Natural killer cell (primary cell): Measurements from ENCODE around the gene RARG. TPM values are rescaled to one million over a fixed set of nuclear protein-coding genes. Genes with fewer than 3 reads are reported as not detected.

Source experiments
- ATAC-seq, 3 donors: fragments of 150-1000 bp in 2 of 3; fragments of 200-7000 bp in 1 of 3; cut with Tn5 transposase; 1 replicate in 1 of 3; 2 replicates in 2 of 3; pipeline ENCODE4 v1.10.0; 2021; ENCODE audit warnings: mild to moderate bottlenecking in 2 of 3, moderate library complexity in 2 of 3
- DNase-seq, 2 donors: peaks; one replicate each; pipeline versions ENCODE4 v3.0.0 to v3.0.0-alpha.2; 2013 to 2021; ENCODE audit warnings: mixed read lengths in 1 of 2
- H3K27ac ChIP-seq: one replicate; pipeline ENCODE4 v1.5.1; 2013; ENCODE audit warnings: mild to moderate bottlenecking, low read length
- H3K27me3 ChIP-seq: one replicate; pipeline ENCODE4 v1.6.1; 2013; ENCODE audit warnings: low read length; ENCODE audit not compliant: control insufficient read depth, insufficient read depth
- H3K36me3 ChIP-seq: one replicate; pipeline ENCODE4 v1.6.1; 2013; ENCODE audit warnings: low read length; ENCODE audit not compliant: control insufficient read depth, insufficient read depth
- H3K4me1 ChIP-seq: one replicate; pipeline ENCODE4 v1.6.1; 2013; ENCODE audit warnings: low read length; ENCODE audit not compliant: control insufficient read depth, insufficient read depth
- H3K4me3 ChIP-seq: one replicate; pipeline ENCODE4 v1.5.1; 2013; ENCODE audit warnings: low read length
- H3K9me3 ChIP-seq: one replicate; pipeline ENCODE4 v1.6.1; 2013; ENCODE audit warnings: low read length; ENCODE audit not compliant: control insufficient read depth, insufficient read depth
- H3K27ac Mint-ChIP-seq, 2 donors: one replicate each; pipeline ENCODE4 v1.8.0; 2022; ENCODE audit warnings: mild to moderate bottlenecking in 2 of 2, mixed read lengths in 2 of 2, moderate library complexity in 1 of 2
- H3K27me3 Mint-ChIP-seq, 2 donors: one replicate each; pipeline ENCODE4 v1.8.0; 2022; ENCODE audit warnings: low read depth in 2 of 2, mixed read lengths in 2 of 2
- H3K36me3 Mint-ChIP-seq: one replicate; pipeline ENCODE4 v1.8.0; 2022; ENCODE audit warnings: mixed read lengths
- H3K4me1 Mint-ChIP-seq, 2 donors: one replicate each; pipeline ENCODE4 v1.8.0; 2022; ENCODE audit warnings: mixed read lengths in 2 of 2
- H3K4me3 Mint-ChIP-seq: one replicate; pipeline ENCODE4 v1.8.0; 2022; ENCODE audit warnings: mild to moderate bottlenecking, moderate library complexity, mixed read lengths
- H3K9me3 Mint-ChIP-seq, 2 donors: one replicate each; pipeline ENCODE4 v1.8.0; 2022; ENCODE audit warnings: mixed read lengths in 2 of 2
- WGBS: methylation state at CpG from one replicate; pipeline ENCODE4 v1.1.7; 2013; ENCODE audit warnings: missing lambda C conversion rate; ENCODE audit not compliant: insufficient coverage; 5-methylcytosine and 5-hydroxymethylcytosine counted together
- intact Hi-C: fragments of 100-400 bp; cut with micrococcal nuclease; formaldehyde crosslinking; loops from one replicate; pipeline ENCODE4 v1.14.2; 2022
- total RNA-seq, 4 donors: library from RNA; stranded (reverse); fragments of 120-200 nt in 1 of 4; gene quantifications; one replicate each; pipeline versions ENCODE4 v1.2.3 to v1.2.4, GENCODE V29; 2013 to 2022
- TF ChIP-seq, protein P1 (sequence below): fragments of 200-600 bp; IDR thresholded peaks from one replicate; pipeline ENCODE4 v1.8.0; 2022; ENCODE audit warnings: antibody characterized with exemption

RARG gene
- total RNA-seq, 3 donors from 2014 or later (not counting 1 experiment from before 2014, with no cell fraction given): 24.0 to 30.6 (median 27.5) TPM

DNA sequence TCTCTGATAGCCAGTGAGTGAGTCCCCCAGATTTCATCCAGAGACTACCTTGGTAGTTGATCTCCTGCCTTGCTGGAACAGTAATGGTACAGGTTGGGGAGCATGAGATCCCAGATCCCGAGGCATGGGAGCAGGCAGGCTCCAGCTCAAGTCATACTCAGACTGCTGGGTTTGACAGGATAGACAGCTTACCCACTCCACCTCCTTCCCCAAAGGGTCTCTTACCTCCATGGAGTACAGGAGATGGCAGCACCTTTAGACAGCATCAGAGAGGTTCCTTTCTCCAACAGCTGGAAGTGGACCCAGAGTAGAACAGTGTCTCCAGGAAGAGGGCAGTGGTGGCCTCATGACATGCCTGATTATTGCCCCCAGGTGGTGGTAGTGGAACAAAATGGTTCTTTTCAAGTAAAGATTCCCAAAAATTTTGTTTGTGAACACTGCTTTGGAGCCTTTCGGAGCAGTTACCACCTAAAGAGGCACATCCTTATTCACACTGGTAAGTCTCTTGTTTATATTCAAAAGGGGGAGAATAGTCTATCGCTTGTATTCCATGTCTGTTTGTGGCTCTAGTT, 46.3 kb downstream of the RARG start:
- TF ChIP-seq, protein P1, sequence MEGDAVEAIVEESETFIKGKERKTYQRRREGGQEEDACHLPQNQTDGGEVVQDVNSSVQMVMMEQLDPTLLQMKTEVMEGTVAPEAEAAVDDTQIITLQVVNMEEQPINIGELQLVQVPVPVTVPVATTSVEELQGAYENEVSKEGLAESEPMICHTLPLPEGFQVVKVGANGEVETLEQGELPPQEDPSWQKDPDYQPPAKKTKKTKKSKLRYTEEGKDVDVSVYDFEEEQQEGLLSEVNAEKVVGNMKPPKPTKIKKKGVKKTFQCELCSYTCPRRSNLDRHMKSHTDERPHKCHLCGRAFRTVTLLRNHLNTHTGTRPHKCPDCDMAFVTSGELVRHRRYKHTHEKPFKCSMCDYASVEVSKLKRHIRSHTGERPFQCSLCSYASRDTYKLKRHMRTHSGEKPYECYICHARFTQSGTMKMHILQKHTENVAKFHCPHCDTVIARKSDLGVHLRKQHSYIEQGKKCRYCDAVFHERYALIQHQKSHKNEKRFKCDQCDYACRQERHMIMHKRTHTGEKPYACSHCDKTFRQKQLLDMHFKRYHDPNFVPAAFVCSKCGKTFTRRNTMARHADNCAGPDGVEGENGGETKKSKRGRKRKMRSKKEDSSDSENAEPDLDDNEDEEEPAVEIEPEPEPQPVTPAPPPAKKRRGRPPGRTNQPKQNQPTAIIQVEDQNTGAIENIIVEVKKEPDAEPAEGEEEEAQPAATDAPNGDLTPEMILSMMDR: no peak

DNA sequence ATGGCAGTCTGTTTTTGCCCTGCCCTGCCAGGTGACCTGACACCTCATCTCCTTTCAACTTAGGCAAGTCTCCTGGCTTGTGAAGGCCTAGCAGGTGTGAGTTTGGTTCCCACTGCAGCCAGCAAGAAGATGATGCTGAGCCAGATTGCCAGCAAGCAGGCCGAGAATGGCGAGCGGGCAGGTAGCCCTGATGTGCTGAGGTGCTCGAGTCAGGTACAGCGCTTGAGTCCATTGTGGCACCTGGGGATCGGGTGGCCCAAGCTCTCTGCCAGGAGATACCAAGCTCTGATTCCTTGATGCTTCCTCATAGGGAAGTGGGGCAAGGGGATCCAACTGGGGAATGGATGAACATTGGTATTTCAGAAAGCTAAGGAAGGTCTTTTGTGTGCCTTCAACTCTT, 47.2 kb downstream of the RARG start:
- Histone ChIP-seq H3K27ac (no peak overlapping the region), H3K4me1 (peaks cover 17% of the 10 kb centered on the region), H3K9me3 (no peaks in the 10 kb centered on the region), H3K4me3 (no peak overlapping the region), H3K36me3 (peaks cover 60% of the 10 kb centered on the region), H3K27me3 (no peaks in the 10 kb centered on the region)
- Mint-ChIP-seq H3K4me1 (peaks cover 25 to 47% of the 10 kb centered on the region in 2 donors), H3K36me3 (no peaks in the 10 kb centered on the region), H3K27me3 (no peaks in the 10 kb centered on the region), H3K4me3 (no peak overlapping the region), H3K9me3 (no peaks in the 10 kb centered on the region), H3K27ac (peak overlapping the region in 1 of 2 donors; percentile 44)
- WGBS: 96% methylated on average over 6 of the region's 6 CpGs
- intact Hi-C loops: no loop called here
- peak in 1 of 2 donors; percentile 5 for DNase-seq
- TF ChIP-seq, protein P1: no peak
- ATAC-seq: no peak

More for the DNA sequence above, 46.3 kb downstream of the RARG start:
- intact Hi-C loops: no loop called here
- H3K27ac ChIP-seq: no peak overlapping the region
- H3K9me3 ChIP-seq: no peaks in the 10 kb centered on the region
- DNase-seq: no peak
- H3K27me3 ChIP-seq: no peaks in the 10 kb centered on the region
- H3K4me3 Mint-ChIP-seq: no peak overlapping the region
- H3K27ac Mint-ChIP-seq: no peak overlapping the region
- peaks cover 64% of the 10 kb centered on the region for H3K36me3 ChIP-seq
- H3K36me3 Mint-ChIP-seq: no peaks in the 10 kb centered on the region
- H3K4me1 Mint-ChIP-seq: peaks cover 21 to 44% of the 10 kb centered on the region in 2 donors
- peaks cover 14% of the 10 kb centered on the region for H3K4me1 ChIP-seq
- no peak overlapping the region for H3K4me3 ChIP-seq
- 97% methylated on average over 2 of the region's 3 CpGs for WGBS
- no peak for ATAC-seq
- H3K27me3 Mint-ChIP-seq: no peaks in the 10 kb centered on the region
- no peaks in the 10 kb centered on the region for H3K9me3 Mint-ChIP-seq

DNA sequence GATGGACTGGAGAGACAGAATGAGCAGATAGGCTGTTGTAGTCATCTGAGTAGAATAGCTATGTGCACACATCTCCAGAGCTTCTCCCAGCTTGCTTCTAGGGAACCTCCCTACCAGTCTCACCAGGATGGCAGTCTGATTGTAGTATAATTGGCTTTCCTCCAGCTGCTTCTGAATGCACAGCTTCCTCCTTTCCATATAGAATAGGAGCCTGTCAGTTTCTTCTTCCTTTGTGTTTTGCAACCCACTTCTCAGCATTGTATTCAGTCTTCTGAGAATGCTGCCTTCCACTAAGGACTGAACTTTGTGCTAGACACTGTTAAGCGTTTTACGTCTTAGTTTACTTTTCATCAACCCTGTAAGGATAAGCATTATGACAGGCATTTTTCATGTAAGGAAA, 49.1 kb downstream of the RARG start:
- Mint-ChIP-seq H3K27me3 (no peaks in the 10 kb centered on the region), H3K27ac (peak overlapping the region in 1 of 2 donors; percentile 3), H3K4me3 (peak overlapping the region; percentile 95), H3K4me1 (peaks cover 34 to 56% of the 10 kb centered on the region in 2 donors), H3K36me3 (no peaks in the 10 kb centered on the region), H3K9me3 (no peaks in the 10 kb centered on the region)
- Histone ChIP-seq H3K4me1 (peaks cover 20% of the 10 kb centered on the region), H3K27ac (no peak overlapping the region), H3K4me3 (no peak overlapping the region), H3K9me3 (no peaks in the 10 kb centered on the region), H3K27me3 (no peaks in the 10 kb centered on the region), H3K36me3 (peaks cover 52% of the 10 kb centered on the region)
- intact Hi-C loops: no loop called here
- TF ChIP-seq, protein P1: no peak
- 95% methylated on average over 2 of the region's 2 CpGs for WGBS
- no peak for ATAC-seq
- peak in 1 of 2 donors; percentile 5 for DNase-seq

DNA sequence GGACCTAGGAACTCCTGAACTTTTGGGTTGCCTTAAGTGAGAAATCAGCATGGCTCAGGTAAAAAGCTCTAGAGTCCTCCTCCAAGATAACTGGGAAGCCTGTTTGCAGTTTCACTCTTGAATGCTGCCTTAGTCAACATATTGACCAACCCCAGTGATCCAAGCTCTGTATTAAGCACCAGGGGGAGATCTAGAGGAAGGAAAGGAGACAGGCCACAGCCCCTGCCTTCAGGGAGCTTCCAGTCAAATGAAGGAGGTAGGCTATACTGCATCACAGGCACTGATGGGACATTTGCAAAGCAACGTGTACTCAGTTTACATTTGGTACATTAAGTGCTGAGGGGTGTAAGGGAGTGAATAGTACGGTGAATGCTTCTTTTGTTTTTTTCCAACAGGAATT, 50.1 kb downstream of the RARG start:
- H3K27me3 ChIP-seq: no peaks in the 10 kb centered on the region
- intact Hi-C loops: loop anchor here (2.0 kb wide), 1 partner anchor 19 kb away; no protein-coding TSS in a partner anchor
- Mint-ChIP-seq H3K27me3 (no peaks in the 10 kb centered on the region), H3K27ac (peak overlapping the region; percentile 93 to 97), H3K4me1 (peaks cover 34 to 56% of the 10 kb centered on the region in 2 donors), H3K9me3 (no peaks in the 10 kb centered on the region), H3K36me3 (no peaks in the 10 kb centered on the region), H3K4me3 (peak overlapping the region; percentile 95)
- ATAC-seq: no peak
- peaks cover 42% of the 10 kb centered on the region for H3K36me3 ChIP-seq
- H3K27ac ChIP-seq: no peak overlapping the region
- TF ChIP-seq, protein P1: no peak
- no peak overlapping the region for H3K4me3 ChIP-seq
- WGBS: 98% methylated on average over 2 of the region's 2 CpGs
- peak in 1 of 2 donors; percentile 17 for DNase-seq
- H3K9me3 ChIP-seq: no peaks in the 10 kb centered on the region
- peaks cover 20% of the 10 kb centered on the region for H3K4me1 ChIP-seq
